Fibroblast of lung (primary cell): ENCODE data around the gene RRP7A.
"Not testable (repeated sequence)": the region's sequence is repeated elsewhere in the genome, so short reads cannot be mapped to it uniquely, and the experiment has no call there.

Source experiments
- EZH2 ChIP-seq: IDR thresholded peaks from 2 replicates; pipeline ENCODE4 v1.5.1; 2012; ENCODE audit warnings: low read length, control low read depth, mild to moderate bottlenecking; ENCODE audit errors: missing control alignments
- TF ChIP-seq, protein P1 (sequence below), 2 donors: IDR thresholded peaks in 1 of 2; conservative IDR thresholded peaks in 1 of 2; 1 replicate in 1 of 2; 2 replicates in 1 of 2; pipeline ENCODE4 v1.5.1; 2011 to 2012; ENCODE audit warnings: low read length in 2 of 2, control low read depth in 1 of 2, inconsistent platforms in 1 of 2, low read depth in 1 of 2, mild to moderate bottlenecking in 1 of 2

DNA sequence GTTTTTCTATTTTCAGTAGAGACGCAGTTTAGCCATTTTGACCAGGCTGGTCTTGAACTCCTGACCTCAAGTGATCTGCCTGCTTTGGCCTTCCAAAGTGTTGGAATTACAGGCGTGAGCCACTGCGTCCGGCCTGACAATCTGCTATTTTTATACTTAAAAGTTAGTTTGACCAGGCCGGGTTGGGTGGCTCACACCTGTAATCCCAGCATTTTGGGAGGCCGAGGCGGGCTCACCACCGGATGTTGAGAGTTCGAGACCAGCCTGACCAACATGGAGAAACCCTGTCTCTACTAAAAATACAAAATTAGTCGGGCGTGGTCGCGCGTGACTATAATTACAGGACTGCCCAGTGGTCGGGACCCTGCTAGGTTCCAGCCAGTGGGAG, 19.8 kb downstream of the RRP7A start:
- TF ChIP-seq, protein P1, sequence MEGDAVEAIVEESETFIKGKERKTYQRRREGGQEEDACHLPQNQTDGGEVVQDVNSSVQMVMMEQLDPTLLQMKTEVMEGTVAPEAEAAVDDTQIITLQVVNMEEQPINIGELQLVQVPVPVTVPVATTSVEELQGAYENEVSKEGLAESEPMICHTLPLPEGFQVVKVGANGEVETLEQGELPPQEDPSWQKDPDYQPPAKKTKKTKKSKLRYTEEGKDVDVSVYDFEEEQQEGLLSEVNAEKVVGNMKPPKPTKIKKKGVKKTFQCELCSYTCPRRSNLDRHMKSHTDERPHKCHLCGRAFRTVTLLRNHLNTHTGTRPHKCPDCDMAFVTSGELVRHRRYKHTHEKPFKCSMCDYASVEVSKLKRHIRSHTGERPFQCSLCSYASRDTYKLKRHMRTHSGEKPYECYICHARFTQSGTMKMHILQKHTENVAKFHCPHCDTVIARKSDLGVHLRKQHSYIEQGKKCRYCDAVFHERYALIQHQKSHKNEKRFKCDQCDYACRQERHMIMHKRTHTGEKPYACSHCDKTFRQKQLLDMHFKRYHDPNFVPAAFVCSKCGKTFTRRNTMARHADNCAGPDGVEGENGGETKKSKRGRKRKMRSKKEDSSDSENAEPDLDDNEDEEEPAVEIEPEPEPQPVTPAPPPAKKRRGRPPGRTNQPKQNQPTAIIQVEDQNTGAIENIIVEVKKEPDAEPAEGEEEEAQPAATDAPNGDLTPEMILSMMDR (conservative IDR thresholded peaks at IDR 0.05 in 1 of 2, IDR thresholded peaks at IDR 0.05 in 1 of 2; ENCODE audit: low read depth in 1 of 2, low read length in 2 of 2): not testable (repeated sequence)
- not testable (repeated sequence) for TF ChIP-seq EZH2
